ENCODE data around the gene LOXHD1.

Gene LOXHD1

DNA sequence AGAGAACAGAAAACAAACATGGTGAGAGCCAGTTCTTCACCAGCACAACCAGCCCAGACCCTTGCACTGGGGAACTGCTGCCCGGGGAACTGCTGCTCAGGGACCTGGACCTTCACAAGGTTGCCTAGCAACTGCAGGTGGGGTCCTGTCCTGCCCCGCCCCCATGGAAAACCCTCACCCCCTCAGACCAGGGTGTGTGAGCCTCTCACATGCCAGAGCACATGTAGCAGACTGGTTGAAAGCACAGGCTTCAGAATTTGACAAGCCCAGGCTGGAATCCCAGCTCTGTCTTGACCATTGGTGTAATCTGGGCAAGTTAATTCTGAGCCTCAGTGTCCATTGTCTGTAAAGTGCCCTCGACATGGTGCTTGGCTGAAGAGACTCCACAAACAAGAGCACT, 118.6 kb downstream of the LOXHD1 start:
- no peak for DNase-seq

DNA sequence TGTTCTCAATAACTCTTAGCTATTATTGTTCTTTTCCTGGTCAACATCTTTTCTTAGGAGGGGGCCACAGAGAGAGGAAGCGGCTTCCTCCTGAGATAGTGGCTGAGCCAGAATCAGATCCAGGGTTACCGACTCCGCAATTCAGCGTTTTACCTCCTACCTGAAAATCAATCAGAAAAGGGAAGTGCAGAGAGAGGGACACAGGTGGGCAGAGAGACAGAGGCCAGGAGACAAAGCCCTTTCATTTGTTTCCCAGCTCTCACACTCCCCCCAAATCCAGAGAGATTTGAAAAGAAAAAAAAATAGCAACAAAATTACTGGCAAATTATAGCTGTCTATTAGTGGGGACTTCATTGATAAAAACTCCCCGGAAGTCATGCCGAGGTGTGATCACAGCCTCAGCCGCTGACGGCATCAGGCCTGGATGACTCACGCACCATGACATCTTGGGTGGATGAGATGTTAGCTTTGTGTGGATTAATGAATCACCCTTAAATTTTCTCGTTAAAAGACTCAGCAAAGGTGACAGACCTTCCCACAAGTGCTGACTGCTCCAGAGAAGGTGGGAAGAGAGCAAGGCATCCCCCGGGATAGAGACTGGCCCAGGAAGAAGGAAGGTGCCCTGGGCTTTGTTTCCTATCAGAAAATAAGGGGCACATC, 120.7 kb downstream of the LOXHD1 start:
- no peak for DNase-seq

DNA sequence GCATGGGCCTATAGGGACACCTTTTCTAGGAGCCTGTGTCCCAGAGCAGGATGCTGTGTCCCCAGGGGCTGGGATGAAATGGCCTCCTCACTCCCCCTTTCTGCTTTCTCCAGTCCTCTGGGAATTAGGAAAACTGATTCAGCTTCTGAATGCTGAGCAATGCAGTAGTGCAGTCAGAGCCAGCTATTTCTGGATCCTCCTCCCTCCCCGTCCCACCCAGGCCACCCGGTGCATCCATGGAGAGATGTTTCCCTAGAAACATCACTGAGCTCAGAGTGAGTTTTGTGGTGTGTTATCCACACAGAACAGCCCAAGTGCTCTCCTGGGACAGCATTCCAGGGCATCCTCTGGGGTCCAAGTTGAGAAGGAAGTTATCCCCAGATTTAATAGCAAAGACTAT, 125.5 kb downstream of the LOXHD1 start:
- no peak for DNase-seq

DNA sequence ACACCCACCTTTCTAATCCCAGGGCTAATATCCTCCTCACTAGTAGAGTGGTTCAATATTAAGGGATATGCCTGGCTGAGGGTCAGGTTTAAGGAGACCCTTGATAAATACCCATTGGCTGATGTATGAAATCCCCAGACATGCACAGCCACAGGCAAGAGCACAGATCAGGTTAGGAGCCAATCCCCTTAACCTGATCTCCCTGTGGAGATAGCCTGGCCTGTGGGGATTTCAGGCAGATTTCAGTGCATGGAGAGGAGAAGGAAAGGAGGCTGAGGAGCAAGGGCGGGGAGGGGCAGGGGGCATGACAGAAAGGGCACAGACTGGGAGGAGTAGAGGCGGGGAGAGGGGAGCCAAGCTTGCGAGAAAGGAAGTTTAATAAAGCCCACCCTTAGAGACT, 129.0 kb downstream of the LOXHD1 start:
- no peak for DNase-seq

DNA sequence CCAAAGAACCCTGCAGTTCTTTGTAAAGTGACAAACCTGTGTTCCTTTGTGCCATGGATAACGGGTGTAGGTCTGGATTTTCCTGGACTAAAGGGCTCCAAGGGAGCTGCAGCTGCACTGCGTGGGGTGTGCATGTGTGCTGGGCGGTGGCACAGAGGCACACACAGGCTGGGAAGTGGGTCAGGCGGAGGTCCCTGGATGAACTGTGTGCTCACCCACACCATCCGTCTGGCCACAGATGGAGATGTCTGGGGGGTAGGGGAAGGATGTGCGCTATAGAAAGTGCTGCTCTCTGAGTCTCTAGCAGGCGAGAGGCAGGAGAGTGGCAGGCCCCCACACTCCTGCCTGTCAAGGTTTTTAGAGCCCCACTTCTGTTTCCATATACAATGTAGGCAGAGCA, 137.2 kb downstream of the LOXHD1 start:
- no peak for DNase-seq

DNA sequence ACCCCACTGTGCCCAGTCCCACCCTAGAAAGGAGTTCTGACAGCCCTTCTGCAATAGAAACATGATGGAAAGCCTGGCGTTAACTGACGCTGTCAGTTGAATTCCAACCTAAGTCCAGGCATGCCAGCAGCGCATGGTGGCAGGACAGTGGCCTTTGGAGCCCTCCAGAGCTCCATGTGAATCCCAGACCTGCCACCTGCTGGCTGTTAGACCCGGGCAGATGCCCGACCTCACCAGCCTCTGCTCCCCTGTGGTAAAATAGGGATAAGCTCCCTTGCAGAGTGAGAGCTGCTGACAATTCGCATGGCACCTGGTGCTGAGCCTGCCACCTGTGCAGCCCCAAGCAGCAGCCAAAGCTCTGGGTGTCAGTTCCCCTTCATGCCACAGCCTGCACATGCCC, 138.6 kb downstream of the LOXHD1 start:
- DNase-seq: no peak

DNA sequence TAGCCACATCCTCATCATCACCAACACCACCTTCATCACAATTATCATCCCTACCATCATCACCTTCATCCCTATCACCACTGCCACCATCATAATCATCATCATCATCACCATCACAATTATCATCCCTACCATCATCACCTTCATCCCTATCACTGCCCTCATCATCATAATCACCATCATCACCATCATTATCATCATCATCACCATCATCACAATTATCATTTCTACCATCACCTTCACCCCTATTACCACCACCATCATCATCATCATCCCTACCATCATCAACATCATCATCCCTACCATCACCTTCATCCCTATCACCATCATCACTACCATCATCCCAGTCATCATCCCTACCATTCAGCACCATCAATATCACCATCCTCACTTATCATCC, 140.5 kb downstream of the LOXHD1 start:
- no peak for DNase-seq

DNA sequence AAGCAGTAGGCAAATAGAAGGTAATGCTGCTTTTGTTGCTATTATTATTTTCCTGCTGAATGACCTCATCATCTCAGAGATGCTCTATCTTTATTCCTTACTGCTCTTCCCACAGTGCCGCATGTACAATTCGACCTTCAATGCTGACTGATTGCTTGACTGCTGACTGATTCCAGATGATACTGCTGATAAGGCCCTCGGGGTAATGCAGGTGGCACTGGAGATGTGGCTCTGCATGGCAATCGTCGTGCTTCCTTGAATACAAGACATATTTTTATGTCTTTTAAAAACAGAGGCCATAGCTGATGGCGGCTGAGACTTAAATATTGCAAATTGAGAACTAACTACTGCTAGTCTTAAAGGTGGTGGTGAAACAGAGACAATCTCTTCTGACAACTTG, 146.6 kb downstream of the LOXHD1 start:
- DNase-seq: no peak

DNA sequence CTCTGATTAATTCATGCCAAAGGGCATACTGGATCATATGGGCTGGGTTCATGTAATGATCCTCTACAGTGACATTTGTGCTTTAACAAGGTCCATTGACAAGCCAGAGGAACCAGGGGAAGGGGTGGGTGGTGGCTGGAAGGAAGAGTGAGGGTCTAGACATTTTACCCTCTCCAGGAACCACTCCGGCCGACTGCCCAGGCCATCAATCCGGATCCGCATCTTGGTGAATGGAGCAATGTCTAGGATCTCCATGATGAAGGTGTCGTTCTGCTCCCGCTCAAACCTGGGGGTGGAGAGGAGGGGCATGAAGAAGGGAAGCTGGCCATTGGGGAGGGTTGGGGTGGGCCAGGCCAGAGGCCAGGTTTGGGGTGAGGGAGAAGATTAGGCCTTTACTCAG, 147.5 kb downstream of the LOXHD1 start:
- no peak for DNase-seq

DNA sequence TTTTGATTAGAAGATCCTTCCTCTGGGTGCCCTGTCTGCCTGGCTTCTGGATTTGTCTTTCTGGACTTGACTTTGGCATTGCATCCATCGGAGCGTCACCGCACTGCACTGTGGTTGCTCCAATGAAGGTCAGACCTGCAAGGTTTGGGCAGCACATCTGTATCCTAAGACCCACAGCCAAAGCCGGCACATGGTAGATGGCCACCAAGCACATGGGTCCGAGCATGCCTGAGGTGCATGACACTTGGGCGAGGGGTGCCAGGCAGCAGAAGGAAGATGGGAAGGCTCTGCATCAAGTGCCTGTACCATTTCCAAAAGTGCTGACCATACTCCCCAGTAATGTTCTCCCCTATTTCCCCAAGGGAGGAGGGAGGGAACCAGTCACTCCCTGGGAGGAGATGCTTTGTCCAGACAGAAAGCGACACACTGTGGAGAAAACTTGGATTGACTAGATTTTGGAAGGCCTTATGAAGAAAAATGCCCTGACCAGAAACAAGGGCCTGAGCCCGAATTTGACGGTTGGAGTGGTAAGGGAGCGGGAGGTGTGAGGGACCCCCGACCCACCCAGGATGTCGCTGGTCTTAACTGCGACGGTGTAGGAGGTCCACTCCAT, 149.9 kb downstream of the LOXHD1 start:
- no peak for DNase-seq

DNA sequence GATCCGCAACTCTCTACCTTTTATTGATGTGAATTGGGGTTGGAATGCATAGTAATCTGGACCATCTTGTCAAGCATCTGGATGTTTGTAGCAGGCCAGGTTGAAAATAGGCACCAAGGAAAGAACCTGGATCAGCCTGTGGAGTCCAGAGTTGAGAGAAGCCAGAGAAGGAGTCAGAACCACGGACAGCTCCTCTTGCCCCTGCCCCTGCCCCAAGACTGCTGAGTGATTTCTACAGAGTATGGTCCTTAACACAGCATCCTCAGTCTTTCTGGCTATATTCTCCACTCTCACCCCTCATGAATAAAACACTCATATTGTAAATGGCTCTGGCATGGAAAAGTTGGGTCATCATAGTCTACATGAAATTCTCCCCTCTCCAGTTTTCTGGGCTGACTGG, 154.6 kb downstream of the LOXHD1 start:
- no peak for DNase-seq

DNA sequence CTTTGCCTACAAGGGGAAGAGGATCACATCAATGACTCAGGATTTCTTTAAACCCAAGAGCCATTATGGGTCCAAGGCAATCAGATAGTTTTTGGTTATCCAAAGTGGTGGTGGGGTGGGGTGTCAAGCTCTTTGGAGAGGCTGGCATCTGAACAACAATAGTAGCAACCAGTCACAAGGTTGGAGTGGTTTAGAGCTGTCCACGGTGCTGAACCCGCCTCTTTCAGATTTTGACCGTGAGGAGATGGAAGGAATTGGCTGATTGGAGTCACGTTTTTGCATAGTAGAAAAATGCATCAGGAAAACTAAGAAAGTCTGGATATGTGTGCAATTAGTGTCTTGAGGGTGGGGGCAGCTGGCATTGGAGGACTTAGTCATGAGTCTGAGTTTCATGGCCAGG, 159.9 kb downstream of the LOXHD1 start:
- DNase-seq: no peak

DNA sequence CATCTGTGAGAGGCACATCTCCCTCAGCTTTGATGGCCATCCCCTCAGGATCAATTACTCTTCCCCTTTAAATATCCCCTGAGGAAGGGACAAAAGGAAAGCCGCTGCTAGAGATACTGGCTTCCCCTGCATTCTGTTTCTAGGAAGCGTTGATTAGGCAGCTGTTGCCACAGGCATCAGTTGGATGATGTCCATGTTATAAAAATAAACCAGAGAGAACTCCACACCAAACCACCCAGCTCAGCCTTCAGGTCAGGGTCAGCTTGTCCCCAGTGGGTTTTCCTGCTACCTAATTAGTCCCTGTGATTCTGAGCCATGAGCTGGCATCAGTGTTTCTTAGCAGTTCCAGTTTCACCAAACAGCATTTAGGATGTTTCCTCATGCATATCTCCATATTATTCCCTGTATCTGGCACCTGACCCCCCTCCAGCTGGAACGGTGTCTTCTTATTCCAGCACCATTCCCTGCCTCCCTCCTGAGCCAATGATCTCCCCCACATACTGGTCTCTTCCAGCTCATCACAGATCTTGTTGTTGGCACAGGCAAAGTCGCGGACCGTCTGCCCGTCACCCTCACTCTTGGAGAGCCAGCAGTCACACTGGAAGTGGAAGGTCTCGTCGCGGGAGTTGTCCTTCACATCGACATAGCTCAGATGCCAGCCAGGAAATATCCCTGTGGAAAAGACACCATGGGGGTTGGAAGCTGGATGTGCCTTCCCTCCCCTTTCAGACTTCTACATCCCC, 168.4 kb downstream of the LOXHD1 start:
- no peak for DNase-seq

DNA sequence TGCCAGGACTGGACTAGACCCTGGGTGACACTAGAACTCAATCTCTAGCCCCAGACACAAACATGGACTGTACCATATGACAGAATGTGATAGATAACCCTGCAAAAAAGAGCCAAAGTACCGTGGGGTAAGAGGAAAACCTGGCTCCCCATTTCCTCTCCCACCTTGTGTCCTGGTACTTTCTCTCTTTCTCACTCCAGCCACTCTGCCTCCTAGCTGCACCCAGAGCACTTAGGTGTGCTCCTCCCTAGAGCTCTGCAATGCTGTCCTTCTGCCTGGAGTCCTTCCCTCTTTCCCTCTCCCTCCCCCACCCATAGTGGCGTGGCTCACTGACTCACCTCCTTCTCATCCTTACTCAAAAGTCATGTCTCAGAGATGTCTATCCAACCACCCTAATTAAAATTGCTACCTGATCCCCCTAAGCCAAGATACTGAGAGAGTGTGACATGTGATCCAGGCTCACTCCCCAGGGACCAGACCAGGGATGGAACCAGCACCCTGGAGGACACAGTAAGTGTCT, 171.3 kb downstream of the LOXHD1 start:
- no peak for DNase-seq

DNA sequence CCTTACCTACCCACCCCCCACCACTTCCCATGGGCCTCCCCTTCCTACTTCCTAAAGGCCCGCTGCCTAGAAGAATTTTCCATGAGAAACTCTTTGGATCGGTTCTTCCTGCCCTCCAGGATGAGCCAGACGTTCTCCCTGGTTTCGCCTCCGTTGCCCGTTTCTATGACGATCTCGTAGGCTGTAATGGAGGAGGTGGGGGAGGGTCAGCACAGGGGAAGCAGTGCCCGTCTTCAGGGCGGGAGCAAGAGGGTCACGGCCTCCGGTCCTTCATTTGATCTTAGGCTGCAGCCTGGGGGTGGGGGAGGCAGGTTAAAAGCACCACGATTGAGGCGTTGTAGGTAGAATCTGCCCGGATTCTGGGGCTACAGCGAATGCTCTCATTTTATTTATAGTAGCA, 172.0 kb downstream of the LOXHD1 start:
- no peak for DNase-seq

DNA sequence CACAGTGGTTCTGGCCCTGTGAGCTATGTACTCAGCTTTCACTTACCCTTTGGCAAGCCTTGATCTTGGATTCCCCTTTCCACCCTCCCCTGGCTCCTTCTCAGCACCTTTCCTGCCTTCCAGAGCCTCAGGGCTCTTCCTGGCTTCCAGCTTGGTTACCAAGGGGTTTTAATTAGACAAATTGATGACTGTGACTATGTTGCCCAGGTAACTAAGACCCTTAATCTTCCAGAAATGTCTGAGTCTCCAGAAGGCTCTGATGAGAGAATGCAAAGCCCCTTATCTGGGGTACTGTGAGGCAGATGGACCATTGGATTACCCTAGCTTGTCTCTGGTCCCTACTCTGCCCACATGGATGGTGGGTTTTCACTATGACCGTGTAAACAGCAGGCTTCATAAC, 174.2 kb downstream of the LOXHD1 start:
- no peak for DNase-seq

DNA sequence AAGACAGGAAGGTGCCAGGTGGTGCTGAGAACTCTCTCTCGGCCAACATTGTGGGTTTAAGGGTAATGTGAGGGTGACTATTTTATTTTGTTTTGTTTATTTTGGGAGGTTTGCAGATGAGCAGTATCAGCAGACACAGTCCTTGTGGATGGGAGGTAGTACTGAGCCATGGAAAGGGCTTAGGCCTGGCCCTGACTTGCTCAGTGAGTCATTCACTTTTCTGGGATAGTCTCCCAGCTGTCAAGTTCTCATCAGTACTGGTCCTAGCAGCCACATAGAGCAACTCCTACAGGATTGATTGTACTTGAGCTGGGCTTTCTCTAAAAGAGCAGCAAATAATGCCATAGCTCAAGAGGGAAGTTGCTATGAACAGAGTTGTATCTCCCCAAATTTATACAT, 175.2 kb downstream of the LOXHD1 start:
- DNase-seq: no peak

DNA sequence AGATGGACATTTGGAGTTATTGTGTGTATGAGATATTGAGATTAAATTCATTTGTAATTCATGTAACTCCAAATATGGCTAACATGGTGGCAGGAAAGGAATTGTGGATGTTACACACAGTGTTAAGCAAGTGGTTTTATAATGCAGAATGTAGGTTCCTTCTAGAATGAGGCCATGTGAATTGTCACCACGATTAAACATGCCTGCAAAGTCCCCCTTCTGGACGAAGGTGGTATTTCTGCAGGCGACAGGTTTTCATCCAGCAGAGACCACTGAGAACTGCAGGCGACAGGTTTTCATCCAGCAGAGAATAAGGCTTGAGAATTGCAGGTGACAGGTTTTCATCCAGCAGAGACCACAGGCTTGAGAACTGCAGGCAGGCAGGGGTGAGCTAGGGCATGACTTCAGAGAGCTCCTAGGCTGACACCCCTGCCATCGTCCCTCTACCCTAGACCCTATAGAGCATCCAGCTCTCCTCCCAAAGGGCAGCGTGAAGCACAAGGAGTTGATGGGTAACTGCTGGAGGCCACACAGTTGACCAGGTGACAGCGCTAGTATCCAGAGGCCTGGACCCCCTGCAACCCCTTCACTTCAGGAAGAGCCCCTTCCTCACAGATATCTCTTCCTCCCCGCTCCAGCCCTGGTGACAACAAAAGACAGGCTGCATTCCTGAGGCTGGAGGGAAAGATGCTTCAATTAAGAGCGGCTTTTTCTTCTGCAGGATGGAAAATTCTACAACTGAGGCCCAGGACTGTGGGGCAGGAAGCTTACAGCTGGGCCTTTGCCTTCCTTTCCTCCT, 175.8 kb downstream of the LOXHD1 start:
- DNase-seq: peak; percentile 24

DNA sequence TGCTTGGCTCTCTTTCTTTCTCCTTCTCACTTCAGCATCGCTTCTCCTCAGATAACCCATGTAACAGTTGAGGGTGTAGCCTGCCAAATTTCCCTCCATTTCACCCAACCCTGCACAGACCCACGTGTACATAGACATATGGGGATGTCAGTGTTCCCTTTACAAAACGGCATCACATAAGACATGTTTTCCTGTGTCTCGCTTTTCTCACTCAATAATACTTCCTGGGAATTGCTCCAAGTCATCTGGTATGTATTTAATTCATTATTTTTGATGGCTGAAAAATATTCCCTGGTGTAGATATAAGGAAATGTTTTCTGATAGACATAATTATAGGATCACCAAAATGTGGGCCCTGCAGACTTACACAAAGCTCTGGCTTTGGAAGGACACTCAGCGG, 176.8 kb downstream of the LOXHD1 start:
- DNase-seq: no peak

DNA sequence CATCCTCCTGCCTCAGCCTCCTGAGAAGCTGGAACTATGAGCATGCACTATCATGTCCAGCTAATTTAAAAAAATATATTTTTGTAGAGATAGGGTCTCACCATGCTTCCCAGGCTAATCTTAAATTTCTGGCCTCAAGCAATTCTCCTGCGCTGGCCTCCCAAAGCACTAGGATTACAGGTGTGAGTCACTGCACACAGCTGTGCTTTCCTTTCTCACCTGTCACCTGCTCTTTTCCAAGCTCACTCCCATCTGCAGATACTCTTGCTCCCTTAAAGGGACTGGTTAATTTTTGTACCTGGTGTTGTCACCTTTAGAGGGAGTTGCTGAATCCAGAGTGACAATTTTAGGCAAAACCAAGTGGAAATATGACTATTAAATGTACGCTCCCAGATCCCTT, 178.2 kb downstream of the LOXHD1 start:
- no peak for DNase-seq

DNA sequence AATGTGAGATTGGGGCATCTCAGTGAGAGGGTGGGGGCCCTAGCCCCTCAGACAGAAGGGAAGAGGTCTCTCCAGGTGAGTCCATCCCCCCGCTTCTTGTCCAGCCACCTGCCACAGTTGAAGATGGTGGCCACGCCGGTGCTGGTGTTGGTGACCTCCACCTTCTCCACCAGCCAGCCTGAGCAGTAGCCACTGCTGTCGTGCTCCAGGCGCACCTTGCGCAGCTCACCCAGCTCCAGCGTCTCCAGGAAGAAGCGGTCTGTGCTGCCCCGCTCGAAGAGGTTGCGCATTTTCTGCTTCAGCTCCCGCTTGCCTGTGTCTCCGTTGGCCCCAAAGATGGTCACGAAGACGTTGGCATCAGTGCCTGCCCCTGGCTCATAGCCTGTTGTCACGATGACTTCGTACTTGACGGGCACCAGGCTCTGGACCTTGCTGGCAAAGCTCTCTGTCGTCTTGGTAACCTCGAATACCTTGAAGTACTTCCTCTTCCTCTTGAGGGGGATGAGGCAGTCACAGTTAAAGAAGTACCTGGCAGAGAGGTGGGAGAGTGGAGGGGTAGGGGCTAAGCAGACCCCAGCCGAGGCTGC, 179.5 kb downstream of the LOXHD1 start:
- no peak for DNase-seq

DNA sequence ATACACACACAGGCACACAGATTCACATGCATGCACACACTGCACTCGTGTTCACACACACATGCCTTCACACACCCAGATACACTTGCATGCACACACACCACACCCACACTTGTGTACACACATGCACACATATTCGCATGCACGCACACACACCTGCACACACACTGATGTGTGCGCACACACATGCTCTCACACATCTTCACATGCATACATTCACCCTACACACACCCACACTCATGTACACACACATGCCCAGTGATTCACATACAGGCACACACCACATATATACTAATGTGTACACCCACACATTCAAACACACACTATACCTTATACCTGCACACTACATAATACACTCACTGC, 181.6 kb downstream of the LOXHD1 start:
- DNase-seq: no peak

Measured in central memory CD4-positive, alpha-beta T cell (primary cell).